ENCODE data around the gene PPT1.

PPT1 gene

GRCh38 chr1:40096977-40097782 is at the start of gene PPT1:
Gene PPT1, minus strand, starts transcription at chr1:40097252. Its CDS starts 14 bp downstream, at chr1:40097238.
- no peak for DNase-seq

GRCh38 chr1:40143891-40144575 is 47.0 kb upstream of the PPT1 start:
- DNase-seq = peak; percentile 14

- no peak for DNase-seq
Measured at GRCh38 chr1:40141878-40142535, 45.0 kb upstream of the PPT1 start.

- no peak for DNase-seq
Measured at GRCh38 chr1:40140211-40140973, 43.3 kb upstream of the PPT1 start.

- no peak for DNase-seq
Measured at GRCh38 chr1:40133839-40134238, 36.8 kb upstream of the PPT1 start.

- no peak for DNase-seq
Measured at GRCh38 chr1:40133312-40133665, 36.2 kb upstream of the PPT1 start.

GRCh38 chr1:40132383-40133311 is 35.6 kb upstream of the PPT1 start:
- no peak for DNase-seq

- DNase-seq = no peak
Measured at GRCh38 chr1:40130892-40131291, 33.8 kb upstream of the PPT1 start.

- no peak for DNase-seq
Measured at GRCh38 chr1:40122855-40123254, 25.8 kb upstream of the PPT1 start.

- DNase-seq = no peak
Measured at GRCh38 chr1:40120128-40120527, 23.1 kb upstream of the PPT1 start.

GRCh38 chr1:40114400-40114799 is 17.3 kb upstream of the PPT1 start:
- no peak for DNase-seq

- no peak for DNase-seq
Measured at GRCh38 chr1:40110389-40110788, 13.3 kb upstream of the PPT1 start.

GRCh38 chr1:40107290-40107959 is 10.4 kb upstream of the PPT1 start:
- no peak for DNase-seq

- DNase-seq = no peak
Measured at GRCh38 chr1:40105028-40105427, 8.0 kb upstream of the PPT1 start.

- DNase-seq = no peak
Measured at GRCh38 chr1:40102896-40103295, 5.8 kb upstream of the PPT1 start.

GRCh38 chr1:40102038-40102437 is 5.0 kb upstream of the PPT1 start:
- no peak for DNase-seq

GRCh38 chr1:40096646-40096976 is 441 bp downstream of the PPT1 start:
- DNase-seq = no peak

GRCh38 chr1:40095806-40096205 is 1.2 kb downstream of the PPT1 start:
- no peak for DNase-seq

- no peak for DNase-seq
Measured at GRCh38 chr1:40094466-40095110, 2.5 kb downstream of the PPT1 start.

- no peak for DNase-seq
Measured at GRCh38 chr1:40092706-40093639, 4.1 kb downstream of the PPT1 start.

Measured in NCI-H187 treated with DMSO at 0.1 percent for 48 hours (cell line).